Stomach (tissue), 9 donors: Measurements from ENCODE around the gene DSG4. TPM values are rescaled to one million over a fixed set of nuclear protein-coding genes. Genes with fewer than 3 reads are reported as not detected.

ENCODE experiments used
- DNase-seq, 2 donors: peaks; one replicate each; pipeline versions ENCODE4 v3.0.0 to v3.0.0-alpha.2; 2013 to 2019
- H3K27ac ChIP-seq, 5 donors: fragments of 200-600 bp in 4 of 5; sonication (generic) in 4 of 5; one replicate each; pipeline ENCODE4 v1.5.1; 2013 to 2019; ENCODE audit warnings: mild to moderate bottlenecking in 1 of 5, moderate library complexity in 1 of 5
- H3K27me3 ChIP-seq, 3 donors: fragments of 200-600 bp; sonication (generic); one replicate each; pipeline ENCODE4 v1.5.1; 2017 to 2019; ENCODE audit warnings: mixed run types in 1 of 3
- H3K36me3 ChIP-seq, 4 donors: fragments of 200-600 bp; sonication (generic); 1 replicate in 3 of 4; 2 replicates in 1 of 4; pipeline ENCODE4 v1.5.1; 2016 to 2019
- H3K4me1 ChIP-seq, 4 donors: fragments of 200-600 bp; sonication (generic); one replicate each; pipeline ENCODE4 v1.5.1; 2016 to 2019
- H3K4me3 ChIP-seq, 4 donors: fragments of 200-600 bp; sonication (generic) in 3 of 4; one replicate each; pipeline ENCODE4 v1.5.1; 2016 to 2019; ENCODE audit warnings: mild to moderate bottlenecking in 1 of 4
- H3K9me3 ChIP-seq, 4 donors: fragments of 200-600 bp; sonication (generic); one replicate each; pipeline ENCODE4 v1.5.1; 2016 to 2019
- EP300 ChIP-seq: sonication (generic); formaldehyde crosslinking; IDR thresholded peaks from one replicate; pipeline ENCODE4 v1.6.1; 2017; ENCODE audit warnings: antibody characterized with exemption
- POLR2A ChIP-seq, 4 donors: fragments of 450-650 bp; IDR thresholded peaks; one replicate each; pipeline ENCODE4 v1.6.1; 2016; ENCODE audit warnings: antibody characterized with exemption in 4 of 4, control low read depth in 2 of 4, mild to moderate bottlenecking in 1 of 4, moderate library complexity in 1 of 4
- POLR2AphosphoS5 ChIP-seq, 3 donors: sonication (generic); formaldehyde crosslinking; IDR thresholded peaks; one replicate each; pipeline ENCODE4 v1.6.1; 2016; ENCODE audit warnings: antibody characterized with exemption in 3 of 3
- WGBS, 5 donors: extraction: QIAGEN DNeasy Blood & Tissue Kit in 3 of 5; methylation state at CpG; one replicate each; pipeline versions ENCODE4 v1.1.5 to v1.1.7; 2013 to 2018; 5-methylcytosine and 5-hydroxymethylcytosine counted together
- intact Hi-C: fragments of 100-400 bp; cut with DNase I; formaldehyde crosslinking; loops from one replicate; pipeline ENCODE4 v1.15.1; 2023; ENCODE audit warnings: low total_unique reads
- polyA plus RNA-seq, 3 donors: library from polyadenylated mRNA; stranded (reverse); fragments of 200-250 nt; gene quantifications; one replicate each; pipeline ENCODE4 v1.2.3, GENCODE V29; 2013
- total RNA-seq, 5 donors: library from RNA; depleted of rRNA; stranded (reverse); fragments of >200 nt; gene quantifications; one replicate each; pipeline versions ENCODE4 v1.1.0 to v1.2.3, GENCODE V29; 2014 to 2016
- TF ChIP-seq, protein P1 (sequence below), 7 experiments: fragments of 450-650 bp in 4 of 7; fragments of 200-600 bp in 3 of 7; sonication (generic) in 3 of 7; IDR thresholded peaks; one replicate each; pipeline ENCODE4 v1.5.1; 2016 to 2019; ENCODE audit warnings: antibody characterized with exemption in 7 of 7, control low read depth in 2 of 7, mild to moderate bottlenecking in 1 of 7
- donor health status: healthy with polysubstance abuse.
- donor health status: Bipolar disorder and iron deficiency.
- donor health status: healthy.

Gene DSG4
- total and polyA plus RNA-seq, 8 donors, result 0.55 to 0.76 TPM; not detected in 6

DNA sequence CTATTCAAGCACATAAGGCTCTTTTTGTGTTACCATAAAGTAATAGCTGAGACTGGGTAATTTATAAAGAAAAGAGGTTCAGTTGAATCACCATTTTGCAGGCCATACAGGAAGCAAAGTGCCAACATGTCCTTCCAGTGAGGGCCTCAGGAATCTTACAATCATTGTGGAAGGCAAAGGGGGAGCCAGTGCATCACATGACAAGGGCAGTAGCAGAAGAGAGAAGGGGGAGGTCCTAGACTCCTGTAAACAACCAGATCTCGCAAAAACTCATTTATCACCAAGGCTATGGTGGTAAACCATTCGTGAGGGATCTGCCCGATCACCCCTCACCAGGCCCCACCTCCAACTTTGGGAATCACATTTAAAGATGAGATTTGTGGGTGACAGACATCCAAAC, 16.7 kb downstream of the DSG4 start:
- H3K27me3 ChIP-seq, result no peaks in the 10 kb centered on the region
- H3K4me1 ChIP-seq, result peaks cover 0 to 13% (median 7%) of the 10 kb centered on the region in 4 donors
- no peaks in the 10 kb centered on the region for H3K36me3 ChIP-seq
- intact Hi-C loops, result no loop called here
- H3K27ac ChIP-seq, result no peak overlapping the region
- H3K9me3 ChIP-seq, result no peaks in the 10 kb centered on the region
- DNase-seq, result no peak
- WGBS, 5 donors, result 73 to 89% (median 84%) methylated on average over 3 of the region's 3 CpGs
- TF ChIP-seq POLR2A (IDR thresholded peaks at IDR 0.05) (no peak), EP300 (no peak)
- TF ChIP-seq, protein P1, sequence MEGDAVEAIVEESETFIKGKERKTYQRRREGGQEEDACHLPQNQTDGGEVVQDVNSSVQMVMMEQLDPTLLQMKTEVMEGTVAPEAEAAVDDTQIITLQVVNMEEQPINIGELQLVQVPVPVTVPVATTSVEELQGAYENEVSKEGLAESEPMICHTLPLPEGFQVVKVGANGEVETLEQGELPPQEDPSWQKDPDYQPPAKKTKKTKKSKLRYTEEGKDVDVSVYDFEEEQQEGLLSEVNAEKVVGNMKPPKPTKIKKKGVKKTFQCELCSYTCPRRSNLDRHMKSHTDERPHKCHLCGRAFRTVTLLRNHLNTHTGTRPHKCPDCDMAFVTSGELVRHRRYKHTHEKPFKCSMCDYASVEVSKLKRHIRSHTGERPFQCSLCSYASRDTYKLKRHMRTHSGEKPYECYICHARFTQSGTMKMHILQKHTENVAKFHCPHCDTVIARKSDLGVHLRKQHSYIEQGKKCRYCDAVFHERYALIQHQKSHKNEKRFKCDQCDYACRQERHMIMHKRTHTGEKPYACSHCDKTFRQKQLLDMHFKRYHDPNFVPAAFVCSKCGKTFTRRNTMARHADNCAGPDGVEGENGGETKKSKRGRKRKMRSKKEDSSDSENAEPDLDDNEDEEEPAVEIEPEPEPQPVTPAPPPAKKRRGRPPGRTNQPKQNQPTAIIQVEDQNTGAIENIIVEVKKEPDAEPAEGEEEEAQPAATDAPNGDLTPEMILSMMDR (IDR thresholded peaks at IDR 0.05), result no peak
- no peak overlapping the region for H3K4me3 ChIP-seq

DNA sequence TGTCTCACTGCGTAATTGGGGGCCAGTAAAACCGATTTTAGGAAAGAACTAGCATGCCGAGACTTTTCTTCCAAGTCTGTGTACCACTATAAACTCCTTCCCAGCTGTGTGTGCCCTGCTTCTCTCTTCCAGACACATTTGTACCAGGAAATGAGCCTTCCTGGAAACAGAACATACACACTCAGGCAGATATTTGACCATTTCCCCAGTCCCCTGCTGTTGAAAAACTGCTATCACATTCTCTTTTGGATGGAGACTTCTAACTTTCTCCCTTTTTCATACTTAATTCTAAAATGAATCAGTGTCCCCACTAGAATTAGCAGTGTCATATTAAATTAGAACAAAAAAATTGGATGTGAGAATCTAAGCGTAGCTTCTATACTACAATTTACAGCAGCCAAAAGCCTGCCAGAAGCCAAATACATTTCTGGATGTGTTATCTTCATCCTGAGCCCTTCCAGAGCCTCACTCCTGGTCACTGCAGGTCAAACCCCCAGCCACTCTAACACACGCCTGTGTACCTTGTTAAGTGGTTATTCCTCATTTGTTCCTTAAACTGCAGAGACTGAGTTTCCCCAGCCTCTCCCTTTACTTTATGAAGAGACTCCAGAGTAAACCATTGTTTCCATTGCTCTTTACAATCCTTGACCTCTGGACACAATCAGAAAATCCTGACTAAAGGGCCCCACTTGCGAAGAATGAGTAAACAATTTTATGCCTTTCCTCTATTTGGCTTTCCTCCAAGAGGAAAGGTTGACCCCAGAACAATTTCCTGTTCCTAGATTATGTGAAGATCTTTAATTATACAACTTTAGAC, 20.4 kb downstream of the DSG4 start:
- no peaks in the 10 kb centered on the region for H3K9me3 ChIP-seq
- TF ChIP-seq, protein P1 (IDR thresholded peaks at IDR 0.05), result no peak
- TF ChIP-seq POLR2AphosphoS5 (IDR thresholded peaks at IDR 0.05) (no peak), POLR2A (IDR thresholded peaks at IDR 0.05) (no peak), EP300 (no peak)
- no peak overlapping the region for H3K4me3 ChIP-seq
- H3K36me3 ChIP-seq, result no peaks in the 10 kb centered on the region
- DNase-seq, result peak in 1 of 2 donors; percentile 48
- peaks cover 0 to 13% (median 7%) of the 10 kb centered on the region in 4 donors for H3K4me1 ChIP-seq
- H3K27ac ChIP-seq, result peak overlapping the region in 1 of 5 donors; percentile 11
- 48 to 56% (median 52%) methylated on average over 6 of the region's 6 CpGs for WGBS, 5 donors
- intact Hi-C loops, result no loop called here
- H3K27me3 ChIP-seq, result no peaks in the 10 kb centered on the region

DNA sequence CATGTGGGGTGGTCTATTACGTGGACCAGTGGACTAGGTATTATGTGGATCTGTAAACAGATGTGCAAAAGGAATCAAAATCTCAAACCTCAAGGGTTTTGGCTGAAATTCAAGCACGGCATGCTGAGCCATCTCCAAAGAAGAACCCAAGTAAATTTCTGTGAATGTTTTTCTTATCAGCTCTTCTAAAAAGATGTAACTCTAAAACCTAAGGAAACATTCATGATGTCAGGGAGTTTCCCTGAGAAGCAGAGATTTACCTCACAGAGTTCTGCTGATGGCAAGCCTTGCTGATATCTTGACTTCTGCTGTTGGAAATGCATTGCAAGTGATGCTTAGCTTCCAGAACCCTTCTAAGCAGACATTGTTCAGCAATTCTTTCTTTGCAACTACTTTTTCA, 21.6 kb downstream of the DSG4 start:
- intact Hi-C loops, result no loop called here
- TF ChIP-seq EP300 (no peak), POLR2A (IDR thresholded peaks at IDR 0.05) (no peak), POLR2AphosphoS5 (IDR thresholded peaks at IDR 0.05) (no peak)
- TF ChIP-seq, protein P1 (IDR thresholded peaks at IDR 0.05), result no peak
- 53 to 77% (median 67%) methylated on average over 2 of the region's 2 CpGs for WGBS, 5 donors
- Histone ChIP-seq H3K4me3 (no peak overlapping the region), H3K27me3 (no peaks in the 10 kb centered on the region), H3K36me3 (no peaks in the 10 kb centered on the region), H3K27ac (no peak overlapping the region), H3K9me3 (no peaks in the 10 kb centered on the region), H3K4me1 (peaks cover 0 to 13% (median 7%) of the 10 kb centered on the region in 4 donors)
- DNase-seq, result no peak

DNA sequence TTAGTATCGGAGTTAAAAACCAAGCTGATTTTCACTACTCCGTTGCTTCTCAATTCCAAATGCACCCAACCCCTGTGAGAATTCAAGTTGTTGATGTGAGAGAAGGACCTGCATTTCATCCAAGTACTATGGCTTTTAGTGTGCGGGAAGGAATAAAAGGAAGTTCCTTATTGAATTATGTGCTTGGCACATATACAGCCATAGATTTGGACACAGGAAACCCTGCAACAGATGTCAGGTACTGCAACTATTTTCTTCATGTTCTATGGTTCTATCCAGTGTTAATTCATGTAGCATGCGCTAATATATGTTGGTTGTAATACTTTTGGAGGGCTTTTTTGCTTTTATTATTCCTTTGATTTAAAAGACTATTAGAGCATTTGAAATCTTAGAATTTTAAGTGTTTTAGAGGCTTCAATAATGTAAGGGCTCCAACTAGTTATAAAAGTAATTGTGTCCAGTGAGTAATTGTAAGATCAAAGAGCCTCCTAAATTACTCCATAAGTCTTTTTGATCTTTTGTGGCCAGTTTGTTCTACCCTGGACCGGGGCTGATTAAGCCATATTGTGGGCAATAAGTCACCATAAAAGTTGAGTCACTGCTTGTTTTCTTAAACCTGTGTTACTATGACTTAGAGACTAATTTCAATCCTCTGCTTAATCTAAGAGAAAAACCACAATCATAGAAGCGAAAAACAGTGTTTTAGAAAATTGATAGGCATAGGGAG, 22.9 kb downstream of the DSG4 start:
- Histone ChIP-seq H3K27me3 (no peaks in the 10 kb centered on the region), H3K4me1 (peaks cover 0 to 13% (median 7%) of the 10 kb centered on the region in 4 donors), H3K9me3 (no peaks in the 10 kb centered on the region), H3K4me3 (no peak overlapping the region), H3K36me3 (no peaks in the 10 kb centered on the region), H3K27ac (no peak overlapping the region)
- 52 to 73% (median 56%) methylated on average over 6 of the region's 6 CpGs for WGBS, 5 donors
- TF ChIP-seq POLR2AphosphoS5 (IDR thresholded peaks at IDR 0.05) (no peak), EP300 (no peak), POLR2A (IDR thresholded peaks at IDR 0.05) (no peak)
- TF ChIP-seq, protein P1 (IDR thresholded peaks at IDR 0.05), result no peak
- DNase-seq, result no peak
- intact Hi-C loops, result no loop called here
